Memory B cell (primary cell): Measurements from ENCODE around the gene ZEB1.
"Not testable (repeated sequence)": the region's sequence is repeated elsewhere in the genome, so short reads cannot be mapped to it uniquely, and the experiment has no call there.

ENCODE experiments used
- ATAC-seq: fragments of 150-1000 bp; cut with Tn5 transposase; 2 replicates; pipeline ENCODE4 v1.10.0; 2021; ENCODE audit warnings: low read depth, mild to moderate bottlenecking, moderate library complexity
- DNase-seq, 2 donors: peaks; one replicate each; pipeline ENCODE4 v3.0.0; 2022; ENCODE audit warnings: low spot score in 2 of 2
- H3K27ac Mint-ChIP-seq: one replicate; pipeline ENCODE4 v1.8.0; 2022; ENCODE audit warnings: mild to moderate bottlenecking, moderate library complexity, mixed read lengths
- H3K27me3 Mint-ChIP-seq: one replicate; pipeline ENCODE4 v1.8.0; 2022; ENCODE audit warnings: mixed read lengths
- H3K36me3 Mint-ChIP-seq: one replicate; pipeline ENCODE4 v1.8.0; 2022; ENCODE audit warnings: mild to moderate bottlenecking, mixed read lengths
- H3K4me1 Mint-ChIP-seq: one replicate; pipeline ENCODE4 v1.8.0; 2022; ENCODE audit warnings: mixed read lengths
- H3K4me3 Mint-ChIP-seq: one replicate; pipeline ENCODE4 v1.8.0; 2022; ENCODE audit warnings: mild to moderate bottlenecking, moderate library complexity, mixed read lengths
- H3K9me3 Mint-ChIP-seq: one replicate; pipeline ENCODE4 v1.8.0; 2022; ENCODE audit warnings: mixed read lengths

Gene ZEB1

DNA sequence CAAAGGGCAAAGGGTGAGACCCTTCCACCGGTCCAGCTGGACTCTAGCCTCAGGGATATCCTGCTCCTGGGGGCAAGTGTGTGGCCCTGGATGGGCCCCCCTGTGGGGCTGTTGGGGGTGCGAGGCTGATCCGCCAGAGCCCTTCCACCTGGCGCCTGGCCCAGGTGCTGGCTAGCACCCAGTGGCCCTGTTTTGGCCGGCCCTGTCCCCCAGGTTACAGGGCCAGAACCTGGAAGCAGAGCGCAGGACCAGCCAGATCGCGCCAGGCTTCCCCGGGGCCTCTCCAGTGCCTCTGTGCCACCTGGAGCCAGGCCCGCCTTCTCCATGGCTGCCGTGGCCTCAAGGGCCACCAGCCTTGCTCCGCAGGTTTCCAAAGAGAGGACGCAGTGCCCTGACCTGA, 45.2 kb downstream of the ZEB1 start:
- H3K27ac Mint-ChIP-seq, H3K27me3 Mint-ChIP-seq, H3K9me3 Mint-ChIP-seq, DNase-seq, ATAC-seq, H3K4me3 Mint-ChIP-seq: not testable (repeated sequence)
- H3K36me3 Mint-ChIP-seq: peaks cover 23% of the 10 kb centered on the region
- H3K4me1 Mint-ChIP-seq: peaks cover 19% of the 10 kb centered on the region

DNA sequence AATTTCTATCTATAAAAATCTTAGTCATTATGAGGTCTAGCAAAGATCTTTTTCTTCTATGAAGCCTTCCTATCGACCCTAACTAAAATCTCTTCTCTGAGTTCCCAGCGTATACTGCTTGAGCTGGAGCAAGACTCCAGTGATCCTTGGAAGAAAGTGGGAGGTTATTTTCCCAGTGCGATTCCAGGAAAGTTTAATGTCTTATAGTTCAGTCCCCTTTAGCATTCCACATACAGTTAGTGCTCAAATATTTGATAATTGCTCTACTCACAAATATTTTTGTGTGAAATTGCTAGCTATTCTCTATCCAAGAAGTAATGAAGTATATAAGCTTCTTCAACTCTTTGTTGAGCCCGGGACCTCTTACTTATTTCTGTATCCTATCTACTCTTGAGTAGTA, 47.7 kb downstream of the ZEB1 start:
- Mint-ChIP-seq H3K27me3 (no peaks in the 10 kb centered on the region), H3K36me3 (peaks cover 19% of the 10 kb centered on the region), H3K4me3 (no peak overlapping the region), H3K27ac (no peak overlapping the region), H3K9me3 (peaks cover 3% of the 10 kb centered on the region), H3K4me1 (peaks cover 24% of the 10 kb centered on the region)
- DNase-seq (no peak), ATAC-seq (no peak)

DNA sequence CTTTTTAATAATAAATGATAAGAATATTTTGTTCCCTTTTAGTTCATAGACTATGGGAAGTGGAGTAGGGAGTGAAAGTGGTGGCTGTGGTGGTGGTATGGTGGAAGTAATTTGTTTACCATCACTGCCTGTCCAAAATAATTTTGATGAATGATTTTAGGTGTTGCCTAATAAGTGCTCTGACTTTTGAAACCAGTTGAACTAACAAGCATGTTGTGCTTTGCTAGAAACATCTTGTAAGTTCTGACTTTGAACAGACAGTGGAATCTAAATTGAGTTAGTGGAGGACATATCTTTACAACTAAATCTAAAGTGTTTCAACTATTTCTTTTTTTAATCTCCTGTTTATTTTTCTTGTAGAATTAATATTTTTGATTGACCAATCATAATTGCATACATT, 49.7 kb downstream of the ZEB1 start:
- no peak overlapping the region for H3K27ac Mint-ChIP-seq
- DNase-seq (no peak), ATAC-seq (no peak)
- peaks cover 32% of the 10 kb centered on the region for H3K4me1 Mint-ChIP-seq
- peaks cover 3% of the 10 kb centered on the region for H3K9me3 Mint-ChIP-seq
- no peak overlapping the region for H3K4me3 Mint-ChIP-seq
- H3K27me3 Mint-ChIP-seq: no peaks in the 10 kb centered on the region
- H3K36me3 Mint-ChIP-seq: peaks cover 11% of the 10 kb centered on the region

DNA sequence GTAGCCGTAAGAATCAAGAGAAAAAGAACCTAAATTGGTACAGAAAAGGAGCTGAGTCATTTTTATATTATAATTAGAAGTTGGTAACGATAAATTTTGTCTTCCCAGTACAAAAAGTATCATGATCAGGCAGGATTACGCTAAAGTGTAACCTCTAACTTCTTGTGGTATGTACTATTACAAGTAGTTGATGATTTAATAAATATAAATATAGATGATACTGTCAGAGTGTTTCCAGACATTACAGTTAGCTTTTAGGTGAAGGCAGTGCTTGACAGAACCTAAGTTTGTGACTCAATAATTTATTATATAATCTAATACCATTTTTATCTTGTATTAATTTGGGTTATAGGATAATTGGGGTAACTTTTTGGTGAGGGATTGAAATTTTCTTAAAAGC, 53.4 kb downstream of the ZEB1 start:
- DNase-seq (no peak), ATAC-seq (no peak)
- no peaks in the 10 kb centered on the region for H3K27me3 Mint-ChIP-seq
- no peak overlapping the region for H3K4me3 Mint-ChIP-seq
- H3K36me3 Mint-ChIP-seq: peaks cover 4% of the 10 kb centered on the region
- H3K4me1 Mint-ChIP-seq: peaks cover 26% of the 10 kb centered on the region
- H3K9me3 Mint-ChIP-seq: peaks cover 3% of the 10 kb centered on the region
- H3K27ac Mint-ChIP-seq: no peak overlapping the region

DNA sequence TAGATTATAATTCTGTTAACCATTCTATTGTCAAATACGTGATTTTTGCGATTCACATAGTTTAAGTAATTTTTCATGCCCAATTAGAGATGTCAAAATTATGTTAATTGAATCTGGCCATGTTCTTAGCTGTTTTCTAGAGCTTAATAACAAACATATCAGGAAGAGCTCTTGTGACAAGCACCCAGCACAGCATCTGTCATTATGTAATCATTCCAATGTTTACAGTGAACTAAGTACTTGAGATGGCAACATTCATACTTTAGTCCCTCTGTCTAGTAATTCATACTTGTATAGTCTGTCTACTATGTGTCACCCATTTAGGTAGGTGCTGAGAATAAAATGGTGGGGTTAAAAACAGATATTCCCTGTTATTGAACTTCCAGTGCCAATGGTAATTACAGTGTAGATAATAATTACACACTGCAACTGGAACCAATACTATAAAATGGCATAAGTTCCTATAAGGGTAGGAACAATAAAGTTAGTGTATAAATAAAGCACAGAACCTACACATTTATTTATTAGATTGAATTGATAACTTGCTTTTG, 55.2 kb downstream of the ZEB1 start:
- ATAC-seq (no peak), DNase-seq (no peak)
- Mint-ChIP-seq H3K27ac (no peak overlapping the region), H3K36me3 (peaks cover 3% of the 10 kb centered on the region), H3K27me3 (no peaks in the 10 kb centered on the region), H3K4me3 (no peak overlapping the region), H3K4me1 (peaks cover 20% of the 10 kb centered on the region), H3K9me3 (peaks cover 2% of the 10 kb centered on the region)

DNA sequence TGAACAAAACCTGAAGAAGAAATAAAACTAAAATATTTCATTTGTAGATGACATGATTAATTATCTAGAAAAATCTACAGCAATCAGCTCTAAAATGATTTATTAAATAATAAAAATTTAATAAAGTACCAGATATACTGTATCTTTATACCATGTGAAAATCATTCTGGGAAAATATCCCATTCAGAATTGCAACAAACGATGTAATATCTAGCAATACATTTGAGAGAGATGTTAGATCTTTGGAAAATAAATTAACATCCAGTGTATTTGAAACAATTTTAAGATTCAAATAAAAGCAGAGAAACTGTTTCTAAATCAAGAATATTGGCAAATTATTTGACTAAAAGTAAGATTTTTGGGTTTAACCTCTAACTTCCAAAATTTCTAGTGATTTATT, 62.2 kb downstream of the ZEB1 start:
- H3K9me3 Mint-ChIP-seq: no peaks in the 10 kb centered on the region
- H3K27me3 Mint-ChIP-seq: no peaks in the 10 kb centered on the region
- no peak overlapping the region for H3K4me3 Mint-ChIP-seq
- H3K4me1 Mint-ChIP-seq: peaks cover 30% of the 10 kb centered on the region
- peaks cover 2% of the 10 kb centered on the region for H3K36me3 Mint-ChIP-seq
- no peak overlapping the region for H3K27ac Mint-ChIP-seq
- ATAC-seq (no peak), DNase-seq (no peak)

DNA sequence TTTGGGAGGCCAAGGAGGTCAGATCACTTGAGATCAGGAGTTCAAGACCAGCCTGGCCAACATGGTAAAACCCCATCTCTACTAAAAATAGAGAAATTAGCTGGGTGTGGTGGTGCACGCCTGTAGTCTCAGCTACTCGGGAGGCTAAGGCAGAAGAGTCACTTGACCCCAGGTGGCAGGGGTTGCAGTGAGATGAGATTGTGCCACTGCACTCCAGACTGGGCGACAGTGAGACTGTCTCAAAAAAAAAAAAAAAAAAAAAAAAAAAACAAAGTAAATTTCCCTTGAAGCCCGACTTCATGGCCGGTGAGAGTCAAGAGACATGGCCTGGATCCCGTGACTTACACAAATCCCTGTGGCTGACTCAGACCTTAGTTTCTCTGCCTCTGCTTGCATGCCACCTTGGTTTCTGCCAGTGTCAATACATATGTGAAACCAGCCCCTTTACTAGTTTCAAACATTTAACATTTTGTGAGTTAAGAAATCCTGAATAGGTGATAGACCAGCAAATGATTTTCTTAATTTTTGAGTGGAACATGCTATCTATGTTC, 62.8 kb downstream of the ZEB1 start:
- peak overlapping the region; percentile 24 for H3K27ac Mint-ChIP-seq
- DNase-seq (no peak), ATAC-seq (no peak)
- no peaks in the 10 kb centered on the region for H3K9me3 Mint-ChIP-seq
- peaks cover 30% of the 10 kb centered on the region for H3K4me1 Mint-ChIP-seq
- H3K36me3 Mint-ChIP-seq: peaks cover 2% of the 10 kb centered on the region
- H3K4me3 Mint-ChIP-seq: no peak overlapping the region
- H3K27me3 Mint-ChIP-seq: no peaks in the 10 kb centered on the region

DNA sequence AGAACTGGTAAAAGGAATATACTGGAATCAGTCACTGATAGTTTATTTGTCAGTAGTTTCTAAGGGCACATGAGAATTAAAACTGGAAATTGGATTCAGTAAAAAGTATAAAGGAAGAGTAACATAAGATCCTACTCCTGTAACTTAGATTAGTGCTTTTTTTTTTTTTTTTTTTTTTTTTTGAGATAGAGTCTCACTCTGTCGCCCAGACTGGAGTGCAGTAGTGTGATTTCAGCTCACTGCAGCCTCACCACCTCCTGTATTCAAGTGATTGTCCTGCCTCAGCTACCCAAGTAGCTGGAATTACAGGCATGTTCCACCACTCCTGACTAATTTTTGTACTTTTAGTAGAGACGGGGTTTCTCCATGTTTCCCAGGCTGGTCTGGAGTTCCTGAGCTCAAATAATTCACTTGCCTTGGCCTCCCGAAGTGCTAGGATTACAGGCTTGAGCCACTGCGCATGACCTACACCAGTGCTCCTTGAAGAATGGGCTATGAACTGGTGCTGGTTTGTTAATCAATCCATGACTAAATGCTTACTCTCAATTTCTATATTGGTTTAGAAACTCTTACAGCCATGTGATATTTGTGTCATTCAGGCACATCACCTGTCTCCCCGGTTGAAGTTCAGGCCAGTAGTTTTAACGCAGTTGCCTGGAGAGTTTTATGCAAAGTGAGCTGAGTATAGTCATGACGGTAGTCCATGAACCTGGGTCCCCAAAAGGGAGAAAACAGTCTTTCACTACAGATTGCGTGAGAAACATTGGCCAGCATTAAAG, 65.0 kb downstream of the ZEB1 start:
- DNase-seq: peak in 1 of 2 donors; percentile 16
- Mint-ChIP-seq H3K36me3 (peaks cover 2% of the 10 kb centered on the region), H3K27me3 (no peaks in the 10 kb centered on the region), H3K4me1 (peaks cover 28% of the 10 kb centered on the region), H3K9me3 (no peaks in the 10 kb centered on the region), H3K27ac (peak overlapping the region; percentile 80), H3K4me3 (peak overlapping the region; percentile 37)
- ATAC-seq: peak; percentile 95

DNA sequence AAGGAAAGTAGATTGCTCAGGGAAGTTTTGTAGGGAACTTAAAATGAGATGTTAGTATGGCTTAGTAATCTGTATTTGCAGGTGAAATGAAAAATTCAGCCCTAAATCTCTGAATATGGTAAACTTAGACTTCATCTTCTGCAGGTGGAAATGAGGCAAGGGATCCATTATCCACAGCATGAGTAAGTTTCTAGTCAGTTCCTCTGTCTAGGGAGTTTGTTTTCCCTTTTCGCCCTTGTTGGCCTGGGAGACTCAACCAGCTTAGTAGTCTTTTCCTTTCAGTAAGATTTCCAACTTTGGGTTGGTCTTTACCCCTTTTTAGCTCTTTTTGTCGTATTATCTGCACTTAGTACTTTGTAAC, 65.6 kb downstream of the ZEB1 start:
- H3K27me3 Mint-ChIP-seq: no peaks in the 10 kb centered on the region
- peaks cover 26% of the 10 kb centered on the region for H3K4me1 Mint-ChIP-seq
- ATAC-seq (peak; percentile 14), DNase-seq (no peak)
- H3K4me3 Mint-ChIP-seq: peak overlapping the region; percentile 37
- H3K9me3 Mint-ChIP-seq: no peaks in the 10 kb centered on the region
- peak overlapping the region; percentile 80 for H3K27ac Mint-ChIP-seq
- H3K36me3 Mint-ChIP-seq: peaks cover 3% of the 10 kb centered on the region

DNA sequence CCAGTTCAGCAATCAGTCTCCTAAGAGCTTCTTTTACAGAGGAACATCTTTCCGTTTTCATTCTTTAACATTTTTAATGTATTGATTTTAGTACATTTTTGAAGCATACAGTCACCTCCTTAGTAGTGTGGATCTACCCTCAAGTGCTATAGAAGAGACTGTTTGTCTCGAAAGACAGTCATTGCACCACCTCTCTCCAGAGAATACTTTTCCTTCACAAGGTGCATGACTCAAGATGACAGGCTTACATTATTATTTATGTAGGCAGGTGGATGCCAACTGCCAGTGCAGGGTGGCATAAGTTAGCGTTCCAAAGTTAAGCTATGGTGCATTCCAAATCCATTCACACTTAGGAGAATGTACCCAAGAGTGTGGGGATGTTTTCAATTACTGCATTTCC, 71.8 kb downstream of the ZEB1 start:
- DNase-seq: no peak
- ATAC-seq: no peak
- no peak overlapping the region for H3K4me3 Mint-ChIP-seq
- no peak overlapping the region for H3K27ac Mint-ChIP-seq
- H3K27me3 Mint-ChIP-seq: no peaks in the 10 kb centered on the region
- peaks cover 14% of the 10 kb centered on the region for H3K4me1 Mint-ChIP-seq
- no peaks in the 10 kb centered on the region for H3K9me3 Mint-ChIP-seq
- H3K36me3 Mint-ChIP-seq: peaks cover 19% of the 10 kb centered on the region

DNA sequence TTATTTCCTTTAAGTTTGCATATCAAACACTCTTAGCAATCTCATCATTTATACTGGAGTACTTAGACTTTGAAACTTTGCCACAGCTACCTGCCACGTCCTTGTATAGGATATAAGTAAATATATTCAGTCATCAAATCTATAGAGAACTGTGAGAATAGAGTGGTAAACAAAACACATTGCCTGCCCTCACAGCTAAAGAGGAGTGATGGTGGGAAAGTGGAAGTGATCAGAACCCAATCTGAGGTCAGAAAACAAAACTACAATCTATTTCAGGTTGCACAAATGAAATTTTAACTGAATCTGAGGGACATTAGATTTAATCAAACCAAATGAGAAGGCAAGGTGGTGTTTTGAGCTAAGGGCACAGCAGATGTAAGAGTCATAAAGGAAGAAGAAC, 74.8 kb downstream of the ZEB1 start:
- no peak overlapping the region for H3K4me3 Mint-ChIP-seq
- peaks cover 21% of the 10 kb centered on the region for H3K36me3 Mint-ChIP-seq
- no peak overlapping the region for H3K27ac Mint-ChIP-seq
- H3K9me3 Mint-ChIP-seq: no peaks in the 10 kb centered on the region
- H3K27me3 Mint-ChIP-seq: no peaks in the 10 kb centered on the region
- ATAC-seq: no peak
- no peak for DNase-seq
- H3K4me1 Mint-ChIP-seq: peaks cover 21% of the 10 kb centered on the region

DNA sequence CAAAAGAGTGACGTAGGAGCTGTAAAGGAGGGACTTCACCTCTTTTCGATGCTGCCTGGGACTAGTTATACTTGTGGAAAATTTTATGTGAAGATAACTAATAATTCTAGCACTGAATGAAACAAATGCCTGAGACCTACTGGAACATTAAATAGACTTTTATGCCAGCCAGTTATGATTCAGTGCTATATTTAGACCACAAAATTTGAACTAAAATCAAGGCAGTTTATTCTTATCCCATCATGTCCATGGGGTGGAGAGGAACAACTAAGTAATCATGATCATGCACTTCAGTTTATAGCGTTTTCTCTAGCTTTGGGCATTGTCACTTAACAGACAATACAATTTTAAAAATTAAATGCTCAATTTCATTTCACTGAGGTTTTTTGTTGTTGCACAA, 76.7 kb downstream of the ZEB1 start:
- H3K4me3 Mint-ChIP-seq: no peak overlapping the region
- DNase-seq: no peak
- H3K27me3 Mint-ChIP-seq: no peaks in the 10 kb centered on the region
- no peaks in the 10 kb centered on the region for H3K9me3 Mint-ChIP-seq
- H3K27ac Mint-ChIP-seq: peak overlapping the region; percentile 15
- ATAC-seq: no peak
- H3K4me1 Mint-ChIP-seq: peaks cover 29% of the 10 kb centered on the region
- peaks cover 21% of the 10 kb centered on the region for H3K36me3 Mint-ChIP-seq

DNA sequence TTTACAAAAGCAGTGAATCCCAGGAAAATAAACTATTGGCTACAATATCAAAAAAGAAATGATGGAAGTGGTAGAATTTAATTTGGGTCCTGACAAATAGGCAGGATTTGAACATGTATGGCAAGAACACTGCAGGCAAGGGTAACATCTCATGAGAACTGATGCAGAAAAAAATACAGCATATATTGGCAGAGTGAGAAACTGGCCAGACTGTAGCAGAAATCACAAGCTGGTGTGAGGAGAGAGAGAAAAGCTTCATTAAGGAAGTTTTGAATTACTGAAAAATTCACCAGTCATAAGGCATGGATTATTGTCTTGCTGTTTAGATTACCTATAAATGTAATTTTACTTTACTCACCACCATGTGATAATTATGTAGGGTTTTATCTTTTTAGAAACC, 77.4 kb downstream of the ZEB1 start:
- H3K4me1 Mint-ChIP-seq: peaks cover 29% of the 10 kb centered on the region
- H3K4me3 Mint-ChIP-seq: no peak overlapping the region
- H3K27me3 Mint-ChIP-seq: no peaks in the 10 kb centered on the region
- peak overlapping the region; percentile 25 for H3K27ac Mint-ChIP-seq
- ATAC-seq (no peak), DNase-seq (no peak)
- H3K36me3 Mint-ChIP-seq: peaks cover 15% of the 10 kb centered on the region
- no peaks in the 10 kb centered on the region for H3K9me3 Mint-ChIP-seq

DNA sequence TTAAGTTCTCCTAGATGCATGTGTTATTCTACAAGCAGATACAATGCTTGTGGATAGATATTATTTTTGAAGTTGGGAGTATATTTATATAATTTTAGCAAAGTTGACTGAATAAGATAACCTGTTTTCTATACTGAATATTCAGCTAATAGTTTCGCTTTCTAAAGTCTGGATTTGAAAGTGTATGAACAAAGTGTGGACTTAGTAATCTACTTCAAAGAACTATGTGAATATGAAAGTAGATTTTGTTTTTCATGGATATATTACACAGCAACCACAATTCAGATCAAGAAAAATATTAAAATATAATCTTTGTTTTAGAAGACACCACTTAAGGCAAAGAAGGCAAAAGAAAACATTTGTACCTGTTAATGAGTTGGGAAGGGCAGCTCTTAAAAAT, 78.8 kb downstream of the ZEB1 start:
- Mint-ChIP-seq H3K4me3 (no peak overlapping the region), H3K4me1 (peaks cover 35% of the 10 kb centered on the region), H3K9me3 (no peaks in the 10 kb centered on the region), H3K36me3 (peaks cover 15% of the 10 kb centered on the region), H3K27ac (no peak overlapping the region), H3K27me3 (no peaks in the 10 kb centered on the region)
- no peak for DNase-seq
- ATAC-seq: no peak

DNA sequence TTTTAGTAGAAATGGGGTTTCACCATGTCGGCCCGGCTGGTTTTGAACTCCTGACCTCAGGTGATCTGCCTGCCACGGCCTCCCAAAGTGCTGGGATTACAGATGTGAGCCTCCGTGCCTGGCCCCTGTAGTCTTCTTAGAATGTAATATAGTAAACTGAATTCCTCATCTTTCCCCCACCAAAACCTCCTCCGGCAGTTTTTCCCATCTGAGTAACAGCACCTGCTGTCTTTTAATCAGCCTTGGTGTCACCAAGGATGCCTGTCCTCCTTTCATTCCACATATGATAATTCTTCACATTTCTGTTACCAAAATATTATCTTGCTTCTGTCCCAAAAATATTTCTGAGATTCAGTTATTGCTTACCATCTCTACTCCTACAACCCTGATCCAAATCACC, 80.2 kb downstream of the ZEB1 start:
- Mint-ChIP-seq H3K4me3 (no peak overlapping the region), H3K36me3 (peaks cover 10% of the 10 kb centered on the region), H3K9me3 (no peaks in the 10 kb centered on the region), H3K4me1 (peaks cover 31% of the 10 kb centered on the region), H3K27me3 (no peaks in the 10 kb centered on the region), H3K27ac (peak overlapping the region; percentile 13)
- ATAC-seq (no peak), DNase-seq (no peak)
